HG03575 (cell line): ENCODE data around the gene RPP21.

ENCODE experiments used
- ATAC-seq: cut with Tn5 transposase; IDR thresholded peaks from one replicate; pipeline ENCODE4 v1.9.1; 2021; ENCODE audit not compliant: unreplicated experiment, insufficient number of reproducible peaks, low FRiP score; ENCODE audit errors: extremely low read depth

RPP21 gene

GRCh38 chr6:30327232-30327746 is 17.7 kb upstream of the RPP21 start:
- ATAC-seq = no peak

GRCh38 chr6:30328397-30328796 is 16.6 kb upstream of the RPP21 start:
- ATAC-seq = no peak

DNA sequence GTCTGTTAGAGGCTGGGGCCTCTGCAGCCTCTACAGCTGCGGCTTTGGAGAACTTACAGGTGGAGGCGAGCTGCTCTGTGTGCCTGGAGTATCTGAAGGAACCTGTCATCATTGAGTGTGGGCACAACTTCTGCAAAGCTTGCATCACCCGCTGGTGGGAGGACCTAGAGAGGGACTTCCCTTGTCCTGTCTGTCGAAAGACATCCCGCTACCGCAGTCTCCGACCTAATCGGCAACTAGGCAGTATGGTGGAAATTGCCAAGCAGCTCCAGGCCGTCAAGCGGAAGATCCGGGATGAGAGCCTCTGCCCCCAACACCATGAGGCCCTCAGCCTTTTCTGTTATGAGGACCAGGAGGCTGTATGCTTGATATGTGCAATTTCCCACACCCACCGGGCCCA is 15.6 kb upstream of the RPP21 start:
- no peak for ATAC-seq

- ATAC-seq = no peak
Measured at GRCh38 chr6:30331981-30332380, 13.0 kb upstream of the RPP21 start.

DNA sequence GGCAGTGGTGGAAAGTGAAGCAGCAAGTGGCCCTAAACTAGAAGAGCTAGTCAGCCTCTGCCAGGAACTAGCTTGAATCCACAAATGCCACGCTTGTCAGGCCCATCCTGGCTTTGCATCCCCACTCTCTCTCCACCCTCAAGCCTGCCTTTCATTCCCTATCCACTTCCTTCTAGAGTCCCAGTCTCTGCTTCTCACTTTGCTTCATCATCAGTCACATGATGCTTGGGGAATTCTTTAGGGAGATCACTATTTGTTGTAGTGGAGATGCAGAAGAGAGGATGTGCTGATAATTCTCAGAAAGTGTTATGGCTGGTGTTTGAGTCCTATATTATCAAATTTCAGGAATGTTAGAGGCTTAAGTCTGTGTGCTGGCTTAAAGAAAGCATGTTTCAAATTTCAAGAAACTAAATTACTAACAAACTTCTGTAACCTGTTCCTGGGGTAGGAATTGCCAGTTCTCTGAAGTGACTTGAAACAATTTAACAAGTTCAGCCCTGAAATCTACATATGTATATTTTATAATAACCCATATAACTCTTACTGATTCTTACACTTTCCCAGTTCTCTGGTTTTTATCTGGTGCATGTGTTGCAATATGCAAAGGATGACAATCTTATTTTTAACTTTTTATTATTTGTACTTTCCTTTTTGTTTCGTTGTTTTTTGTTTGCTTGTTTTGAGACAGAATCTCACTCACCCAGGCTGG is 10.7 kb upstream of the RPP21 start:
- no peak for ATAC-seq

DNA sequence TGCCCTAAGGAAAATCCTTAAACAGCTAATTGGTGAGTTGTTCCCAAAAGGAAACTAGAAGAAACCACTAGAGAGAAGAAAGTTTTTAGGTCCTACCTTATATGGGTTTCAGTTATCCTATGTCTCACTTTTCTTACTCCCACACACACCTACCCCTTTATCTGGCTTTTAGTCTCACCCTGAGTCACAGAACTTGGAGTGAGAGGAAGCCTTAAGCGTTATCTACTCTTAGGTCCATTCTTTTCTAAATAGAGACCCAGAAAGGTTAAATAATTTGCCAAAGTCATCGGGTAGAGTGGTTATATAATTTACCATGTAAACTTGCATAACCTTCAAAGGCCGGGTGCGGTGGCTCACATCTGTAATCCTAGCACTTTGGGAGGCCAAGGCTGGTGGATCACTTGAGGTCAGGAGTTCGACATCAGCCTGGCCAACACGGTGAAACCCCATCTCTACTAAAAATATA is 4.3 kb upstream of the RPP21 start:
- no peak for ATAC-seq

GRCh38 chr6:30341218-30341617 is 3.7 kb upstream of the RPP21 start:
- ATAC-seq = no peak

DNA sequence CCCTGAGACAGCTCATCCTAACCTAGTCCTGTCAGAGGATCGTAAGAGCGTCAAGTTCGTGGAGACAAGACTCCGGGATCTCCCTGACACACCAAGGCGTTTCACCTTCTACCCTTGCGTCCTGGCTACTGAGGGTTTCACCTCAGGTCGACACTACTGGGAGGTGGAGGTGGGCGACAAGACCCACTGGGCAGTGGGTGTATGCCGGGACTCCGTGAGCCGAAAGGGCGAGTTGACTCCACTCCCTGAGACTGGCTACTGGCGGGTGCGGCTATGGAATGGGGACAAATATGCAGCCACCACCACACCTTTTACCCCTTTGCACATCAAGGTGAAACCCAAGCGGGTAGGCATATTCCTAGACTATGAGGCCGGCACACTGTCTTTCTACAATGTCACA is 3.2 kb upstream of the RPP21 start:
- ATAC-seq = no peak

DNA sequence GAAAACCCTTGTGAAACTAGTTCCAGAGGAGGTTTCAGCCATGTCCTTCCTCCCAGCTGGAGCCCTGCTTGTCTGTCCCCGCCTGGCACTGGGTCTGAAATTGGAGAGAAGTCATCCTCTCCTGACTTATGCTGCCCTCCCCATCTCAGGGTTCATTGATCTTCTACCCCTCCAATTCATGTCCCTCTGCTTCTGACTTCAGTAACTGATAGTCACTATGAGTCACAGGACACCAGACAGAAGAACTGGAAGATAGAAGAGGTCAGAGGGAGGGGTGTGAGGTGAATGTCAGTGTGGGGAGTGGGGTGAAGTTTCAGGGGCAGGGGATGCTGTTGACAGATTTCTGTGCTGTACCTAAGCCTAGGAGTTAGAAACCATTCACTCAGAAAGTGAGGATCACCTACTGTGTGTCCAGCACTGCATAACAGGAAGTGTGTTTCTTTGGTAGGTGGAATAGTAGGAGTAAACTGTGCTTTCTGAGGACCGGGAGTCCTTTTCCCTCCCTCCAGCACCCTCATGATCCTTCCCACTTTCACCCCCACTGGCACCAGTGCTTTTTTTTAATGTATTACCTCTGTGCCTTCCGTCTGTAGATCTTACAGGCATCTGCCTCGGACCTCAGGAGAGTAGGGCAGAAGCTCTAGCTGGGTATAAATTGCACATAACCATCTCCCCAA is 627 bp upstream of the RPP21 start:
- no peak for ATAC-seq

DNA sequence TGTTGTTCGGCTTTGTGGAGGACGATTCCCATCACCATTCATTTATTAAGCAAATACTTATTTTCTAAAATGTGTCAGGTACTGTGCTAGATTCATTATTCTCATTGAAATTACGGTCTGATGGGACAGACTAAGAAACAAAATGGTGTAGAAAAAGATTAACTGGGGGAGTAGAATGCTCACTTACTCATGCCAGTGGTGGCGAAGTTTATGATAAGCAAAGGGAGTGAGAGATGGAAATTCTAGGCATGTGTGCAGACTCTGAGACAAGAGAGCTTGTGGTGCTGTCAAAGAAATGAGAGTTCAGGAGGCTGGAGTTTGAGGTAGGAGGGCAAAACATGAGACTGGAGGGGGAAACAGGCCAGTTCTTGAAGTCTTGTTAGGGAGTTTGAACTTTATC is 896 bp downstream of the RPP21 start:
- ATAC-seq = no peak

- ATAC-seq = no peak
Measured at GRCh38 chr6:30348957-30349356, 4.0 kb downstream of the RPP21 start.

DNA sequence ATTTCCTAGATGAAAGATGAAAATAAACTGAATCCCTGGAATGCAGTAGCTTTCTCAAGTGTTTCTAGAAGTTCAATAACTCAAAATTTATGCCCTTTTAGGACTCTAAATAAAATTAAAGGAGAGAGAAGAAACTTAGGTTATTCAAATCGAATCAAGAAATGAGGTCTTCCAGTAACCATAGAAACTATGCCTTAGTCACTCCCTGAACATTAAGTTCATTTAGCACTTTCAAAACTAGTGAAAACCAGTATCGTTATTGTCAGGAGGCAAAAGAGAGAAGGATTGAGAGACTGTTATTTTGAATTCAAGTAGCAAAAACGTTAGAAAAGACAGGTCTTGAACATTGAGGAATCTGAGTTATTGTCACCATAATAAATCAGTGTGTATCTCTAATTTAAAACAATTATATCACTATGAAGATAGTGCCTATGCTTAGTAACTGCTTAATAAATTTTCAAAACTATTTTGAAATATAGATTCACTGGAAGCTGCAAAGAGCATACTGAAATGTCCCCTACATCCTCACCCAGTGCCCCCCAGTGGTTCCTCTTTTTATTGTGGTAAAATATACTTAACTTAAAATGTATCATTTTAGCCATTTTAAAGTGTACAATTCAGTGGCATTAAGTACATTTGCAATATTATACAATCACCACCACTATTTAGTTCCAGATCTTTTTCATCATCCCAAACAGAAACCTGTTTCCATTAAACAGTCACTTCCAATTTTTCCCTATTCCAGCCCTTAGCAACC is 4.6 kb downstream of the RPP21 start:
- ATAC-seq = no peak

- ATAC-seq = no peak
Measured at GRCh38 chr6:30350524-30350923, 5.6 kb downstream of the RPP21 start.

DNA sequence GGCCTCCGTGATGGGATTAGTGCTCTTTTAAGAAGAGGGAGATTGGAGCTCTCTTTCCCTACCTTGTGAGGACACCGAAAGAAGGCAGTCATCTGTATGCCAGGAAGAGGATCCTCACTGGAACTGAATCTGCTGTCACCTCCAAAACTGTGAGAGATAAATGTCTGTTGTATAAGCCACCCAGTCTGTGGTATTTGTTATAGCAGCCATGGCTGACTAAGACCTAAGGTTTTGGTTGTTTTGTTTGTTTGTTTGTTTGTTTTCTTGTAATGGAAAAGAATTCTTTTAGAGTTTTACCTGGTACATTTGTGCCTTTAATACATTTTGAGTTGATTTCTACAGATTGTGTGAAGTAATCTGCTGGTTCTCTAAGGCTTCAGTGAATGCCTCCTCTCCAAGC is 7.6 kb downstream of the RPP21 start:
- ATAC-seq = no peak

DNA sequence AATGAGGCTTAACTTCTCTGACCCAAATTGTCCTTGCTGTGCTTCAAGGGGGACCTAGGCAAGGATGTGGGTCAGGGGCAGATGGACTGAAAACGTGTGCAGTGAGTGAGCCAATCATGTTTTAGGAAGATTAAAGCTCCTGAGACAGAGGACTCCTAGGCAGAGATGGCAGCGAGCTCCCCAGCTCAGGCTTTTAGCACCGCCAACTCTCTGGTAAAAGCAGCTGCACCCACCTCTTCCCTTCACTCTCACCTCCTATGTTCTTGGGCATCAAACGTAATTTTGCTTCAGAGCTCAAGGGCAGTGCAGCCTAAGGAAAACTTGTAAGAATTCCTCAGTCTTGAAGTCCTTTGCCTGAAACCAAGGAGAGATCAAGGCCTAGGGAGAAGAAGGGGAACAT is 10.3 kb downstream of the RPP21 start:
- no peak for ATAC-seq

- ATAC-seq = no peak
Measured at GRCh38 chr6:30356536-30356935, 11.6 kb downstream of the RPP21 start.

DNA sequence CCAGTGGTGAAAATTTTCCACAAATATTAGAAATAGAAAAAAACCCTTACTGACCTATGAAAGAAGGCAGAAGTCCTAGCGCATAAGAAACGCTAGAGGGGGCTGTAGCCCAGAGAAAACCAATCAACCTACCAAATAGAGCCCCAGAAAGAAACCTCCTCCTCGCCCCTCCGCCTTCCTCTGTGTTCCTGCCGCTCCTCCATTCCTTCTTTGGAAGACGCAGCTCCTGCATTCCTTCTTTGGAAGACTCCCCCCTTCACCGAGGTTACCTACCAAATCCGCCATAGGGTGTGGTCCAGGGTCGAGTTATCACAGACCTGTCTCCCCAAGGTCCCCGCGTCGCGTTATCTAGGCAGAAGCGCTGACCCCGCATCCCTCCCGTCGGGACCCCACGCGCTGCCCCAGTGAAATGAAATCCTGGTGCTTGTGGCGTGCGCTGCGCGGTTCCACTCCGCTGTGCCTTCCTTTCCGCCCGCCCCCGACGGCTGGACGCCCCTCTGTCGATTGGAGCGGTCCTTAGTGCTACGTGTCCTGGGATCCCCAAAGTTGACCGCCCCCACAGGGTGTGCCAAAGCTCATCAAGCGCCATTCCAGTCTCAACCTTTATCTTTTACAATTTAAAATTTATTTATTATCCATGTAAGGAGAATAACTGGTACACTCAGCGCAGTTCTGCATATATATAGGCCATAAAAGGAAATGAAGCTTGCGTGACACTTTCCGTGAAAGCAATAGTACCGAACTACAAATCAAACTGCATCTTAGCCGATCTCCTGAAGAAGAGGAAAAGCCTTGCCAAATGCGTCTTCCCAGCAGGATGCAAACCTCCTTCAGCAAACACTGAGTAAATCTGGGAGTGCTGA is 13.0 kb downstream of the RPP21 start:
- ATAC-seq = no peak

- no peak for ATAC-seq
Measured at GRCh38 chr6:30359276-30359675, 14.3 kb downstream of the RPP21 start.

GRCh38 chr6:30360139-30360538 is 15.2 kb downstream of the RPP21 start:
- ATAC-seq = no peak
